Kasumi-1 (cell line): Measurements from ENCODE around the gene RAP2B.

Source experiments
- DNase-seq, 2 experiments: peaks; one replicate each; lab custom pipeline; 2025; lab: John Stamatoyannopoulos, UW

The RAP2B gene

GRCh38 chr3:153160451-153161137, 1.4 kb upstream of the RAP2B start:
- DNase-seq, result peak; percentile 75 to 80

GRCh38 chr3:153161138-153161713, 800 bp upstream of the RAP2B start:
- peak; percentile 100 for DNase-seq

- DNase-seq, result peak; percentile 35 to 47
Measured at GRCh38 chr3:153162513-153163392, 727 bp downstream of the RAP2B start.

GRCh38 chr3:153163393-153163724, 1.3 kb downstream of the RAP2B start:
- peak; percentile 15 to 38 for DNase-seq

GRCh38 chr3:153163756-153164550, 1.9 kb downstream of the RAP2B start:
- DNase-seq, result no peak

GRCh38 chr3:153165261-153165681, 3.2 kb downstream of the RAP2B start:
- DNase-seq, result peak; percentile 57 to 66

GRCh38 chr3:153166206-153166605, 4.2 kb downstream of the RAP2B start:
- peak in 1 of 2 experiments; percentile 19 for DNase-seq

GRCh38 chr3:153166796-153167195, 4.8 kb downstream of the RAP2B start:
- no peak for DNase-seq

- DNase-seq, result no peak
Measured at GRCh38 chr3:153169793-153170383, 7.9 kb downstream of the RAP2B start.

GRCh38 chr3:153171256-153171655, 9.2 kb downstream of the RAP2B start:
- no peak for DNase-seq

- no peak for DNase-seq
Measured at GRCh38 chr3:153171918-153172317, 9.9 kb downstream of the RAP2B start.

- no peak for DNase-seq
Measured at GRCh38 chr3:153172796-153173757, 11.1 kb downstream of the RAP2B start.

- no peak for DNase-seq
Measured at GRCh38 chr3:153173758-153174516, 11.9 kb downstream of the RAP2B start.

GRCh38 chr3:153176197-153176596, 14.2 kb downstream of the RAP2B start:
- no peak for DNase-seq

- DNase-seq, result no peak
Measured at GRCh38 chr3:153180860-153181372, 18.9 kb downstream of the RAP2B start.

- DNase-seq, result peak in 1 of 2 experiments; percentile 4
Measured at GRCh38 chr3:153182501-153183293, 20.7 kb downstream of the RAP2B start.

- no peak for DNase-seq
Measured at GRCh38 chr3:153190923-153191322, 28.9 kb downstream of the RAP2B start.

- no peak for DNase-seq
Measured at GRCh38 chr3:153192327-153192726, 30.3 kb downstream of the RAP2B start.
